SU-DHL-6 (cell line): ENCODE measurements around the gene HSPA12A.

Experiments used
- H2AFZ ChIP-seq: fragments of 200-600 bp; sonication (generic); 2 replicates; pipeline ENCODE4 v1.6.1; 2014; ENCODE audit warnings: low read depth, mild to moderate bottlenecking, moderate library complexity, mixed read lengths, antibody characterized with exemption, low read length; ENCODE audit not compliant: severe bottlenecking
- H3F3A ChIP-seq: fragments of 200-600 bp; shearing (Covaris generic); 2 replicates; pipeline ENCODE4 v1.6.0; 2016; ENCODE audit warnings: antibody characterized with exemption, mild to moderate bottlenecking; ENCODE audit not compliant: insufficient read depth
- H3K27ac ChIP-seq: fragments of 200-600 bp; sonication (generic); 2 replicates; pipeline ENCODE4 v1.5.1; 2016; ENCODE audit warnings: low read depth, mild to moderate bottlenecking, low read length, moderate library complexity, mixed read lengths
- H3K27me3 ChIP-seq: fragments of 200-600 bp; sonication (generic), shearing (Covaris generic); 2 replicates; pipeline ENCODE4 v1.6.0; 2014; ENCODE audit warnings: mild to moderate bottlenecking, low read length
- H3K36me3 ChIP-seq: fragments of 200-600 bp; sonication (generic); 2 replicates; pipeline ENCODE4 v1.6.1; 2014; ENCODE audit warnings: mild to moderate bottlenecking, low read length, mixed read lengths
- H3K4me2 ChIP-seq: fragments of 300-600, 200-600 bp; shearing (Covaris generic), sonication (generic); 2 replicates; pipeline ENCODE4 v1.6.0; 2014; ENCODE audit warnings: low read length, low read depth, mild to moderate bottlenecking; ENCODE audit not compliant: poor library complexity, severe bottlenecking
- H3K4me3 ChIP-seq: fragments of 200-600 bp; sonication (generic); 2 replicates; pipeline ENCODE4 v1.5.1; 2014; ENCODE audit warnings: antibody characterized with exemption, low read length, mild to moderate bottlenecking, mixed read lengths; ENCODE audit not compliant: insufficient read depth, poor library complexity, severe bottlenecking
- H3K79me2 ChIP-seq: fragments of 200-600 bp; sonication (generic); 2 replicates; pipeline ENCODE4 v1.6.1; 2014; ENCODE audit warnings: mild to moderate bottlenecking, low read length, moderate library complexity; ENCODE audit not compliant: insufficient read depth
- H3K9ac ChIP-seq: fragments of 200-600 bp; sonication (generic); 2 replicates; pipeline ENCODE4 v1.7.0; 2014; ENCODE audit warnings: mild to moderate bottlenecking, low read length
- H3K9me2 ChIP-seq: fragments of 200-600 bp; sonication (generic); replicated peaks from 2 replicates; pipeline ENCODE4 v1.6.1; 2014; ENCODE audit warnings: low read length; ENCODE audit not compliant: insufficient read depth
- H3K9me3 ChIP-seq: fragments of 200-600 bp; sonication (generic); 2 replicates; pipeline ENCODE4 v1.6.1; 2014; ENCODE audit warnings: low read length, mixed read lengths; ENCODE audit not compliant: insufficient read depth
- H4K20me1 ChIP-seq: fragments of 200-600 bp; sonication (generic); 2 replicates; pipeline ENCODE4 v1.6.1; 2014; ENCODE audit warnings: low read depth, mild to moderate bottlenecking, antibody characterized with exemption, low read length, moderate library complexity, mixed read lengths
- EZH2phosphoT487 ChIP-seq: fragments of 200-600 bp; sonication (generic), shearing (Covaris generic); conservative IDR thresholded peaks from 2 replicates; pipeline ENCODE4 v1.6.1; 2018; ENCODE audit warnings: mild to moderate bottlenecking, antibody characterized with exemption, low read length, moderate library complexity, mixed read lengths
- TF ChIP-seq, protein P1 (sequence below): fragments of 200-600 bp; sonication (generic); IDR thresholded peaks from one replicate; pipeline ENCODE4 v1.5.1; 2017; ENCODE audit warnings: antibody characterized with exemption, mild to moderate bottlenecking, low read length, moderate library complexity; ENCODE audit not compliant: insufficient read depth, poor library complexity, severe bottlenecking

Gene HSPA12A

DNA sequence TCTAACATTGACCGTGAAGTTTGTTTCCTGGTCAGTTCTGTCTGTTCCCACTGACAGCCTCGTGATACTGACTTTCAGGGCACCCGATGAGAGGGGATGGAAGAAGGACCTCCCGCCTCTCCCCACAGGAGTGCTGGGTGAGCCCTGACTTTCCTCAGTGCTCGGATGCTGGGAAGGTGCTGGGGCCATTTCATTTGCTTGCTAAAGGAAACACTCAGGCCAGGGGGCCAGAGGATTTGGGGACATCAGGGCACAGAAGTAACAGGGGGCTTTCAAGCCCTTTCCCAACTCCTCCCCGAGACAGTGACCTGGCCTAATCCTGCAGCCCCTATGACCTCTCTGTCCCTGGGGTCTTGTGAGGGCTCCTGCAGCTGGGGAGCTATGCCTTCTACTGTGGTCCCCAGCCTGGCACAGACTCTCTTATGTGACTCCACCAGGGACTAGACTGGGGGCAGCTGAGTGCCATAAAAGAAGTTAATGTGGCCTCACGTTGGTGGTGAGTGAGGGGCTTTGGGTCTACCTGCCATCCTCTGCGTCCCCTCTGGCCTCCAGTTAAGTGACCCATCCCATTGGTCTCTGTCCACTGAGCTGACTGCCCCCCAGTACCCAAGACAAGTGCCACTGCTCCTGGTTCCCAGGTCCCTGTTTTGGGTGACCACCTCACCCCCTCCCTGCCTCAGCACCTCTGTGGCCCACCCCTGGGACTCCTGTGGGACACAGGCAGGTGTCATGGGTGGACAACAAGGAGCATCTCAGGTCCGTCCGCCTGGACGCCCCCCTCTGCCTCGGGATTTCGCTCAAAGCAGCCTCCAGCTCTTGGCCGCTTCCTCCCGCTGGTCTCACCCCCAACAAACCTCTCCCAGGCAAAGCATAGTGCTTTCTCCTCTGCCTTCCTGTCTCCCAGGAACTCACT is 33.4 kb upstream of the HSPA12A start:
- Histone ChIP-seq H3K79me2 (no peaks in the 10 kb centered on the region), H3K9me2 (no peaks in the 10 kb centered on the region), H2AFZ (no peak overlapping the region), H3K4me3 (no peak overlapping the region), H3K36me3 (no peaks in the 10 kb centered on the region), H3K9me3 (no peaks in the 10 kb centered on the region), H3F3A (no peaks in the 10 kb centered on the region), H3K27me3 (no peaks in the 10 kb centered on the region), H3K4me2 (no peak overlapping the region), H4K20me1 (no peaks in the 10 kb centered on the region), H3K9ac (no peak overlapping the region), H3K27ac (no peak overlapping the region)
- no peak for TF ChIP-seq EZH2phosphoT487
- TF ChIP-seq, protein P1, sequence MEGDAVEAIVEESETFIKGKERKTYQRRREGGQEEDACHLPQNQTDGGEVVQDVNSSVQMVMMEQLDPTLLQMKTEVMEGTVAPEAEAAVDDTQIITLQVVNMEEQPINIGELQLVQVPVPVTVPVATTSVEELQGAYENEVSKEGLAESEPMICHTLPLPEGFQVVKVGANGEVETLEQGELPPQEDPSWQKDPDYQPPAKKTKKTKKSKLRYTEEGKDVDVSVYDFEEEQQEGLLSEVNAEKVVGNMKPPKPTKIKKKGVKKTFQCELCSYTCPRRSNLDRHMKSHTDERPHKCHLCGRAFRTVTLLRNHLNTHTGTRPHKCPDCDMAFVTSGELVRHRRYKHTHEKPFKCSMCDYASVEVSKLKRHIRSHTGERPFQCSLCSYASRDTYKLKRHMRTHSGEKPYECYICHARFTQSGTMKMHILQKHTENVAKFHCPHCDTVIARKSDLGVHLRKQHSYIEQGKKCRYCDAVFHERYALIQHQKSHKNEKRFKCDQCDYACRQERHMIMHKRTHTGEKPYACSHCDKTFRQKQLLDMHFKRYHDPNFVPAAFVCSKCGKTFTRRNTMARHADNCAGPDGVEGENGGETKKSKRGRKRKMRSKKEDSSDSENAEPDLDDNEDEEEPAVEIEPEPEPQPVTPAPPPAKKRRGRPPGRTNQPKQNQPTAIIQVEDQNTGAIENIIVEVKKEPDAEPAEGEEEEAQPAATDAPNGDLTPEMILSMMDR, result no peak

DNA sequence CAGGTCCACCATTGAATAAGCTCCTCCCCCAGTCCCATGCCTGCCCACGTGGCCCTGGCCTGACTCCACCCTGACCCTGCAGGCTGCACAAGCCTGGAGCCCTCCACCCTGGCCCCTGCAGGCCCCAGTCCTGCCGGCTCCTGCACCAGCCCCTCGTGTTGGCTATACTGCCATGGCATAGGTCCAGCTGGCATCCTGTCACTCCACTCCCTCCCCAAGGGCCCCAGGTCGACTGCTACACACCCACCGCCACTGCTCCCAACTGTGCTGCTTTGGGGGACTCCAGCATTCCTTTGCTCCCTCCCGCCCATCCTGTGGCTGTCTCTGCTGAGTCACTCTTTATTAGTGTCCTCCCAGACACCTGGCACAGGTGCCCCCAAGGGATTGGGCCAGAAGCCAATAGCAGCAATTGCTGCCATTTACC is 32.4 kb upstream of the HSPA12A start:
- H3K79me2 ChIP-seq, result no peaks in the 10 kb centered on the region
- H3K4me2 ChIP-seq, result no peak overlapping the region
- no peaks in the 10 kb centered on the region for H3F3A ChIP-seq
- H3K9me2 ChIP-seq, result no peaks in the 10 kb centered on the region
- H2AFZ ChIP-seq, result no peak overlapping the region
- H3K36me3 ChIP-seq, result no peaks in the 10 kb centered on the region
- TF ChIP-seq EZH2phosphoT487, result no peak
- TF ChIP-seq, protein P1, result no peak
- no peak overlapping the region for H3K9ac ChIP-seq
- H3K27ac ChIP-seq, result no peak overlapping the region
- no peak overlapping the region for H3K4me3 ChIP-seq
- H3K9me3 ChIP-seq, result no peaks in the 10 kb centered on the region
- H4K20me1 ChIP-seq, result no peaks in the 10 kb centered on the region
- no peaks in the 10 kb centered on the region for H3K27me3 ChIP-seq

DNA sequence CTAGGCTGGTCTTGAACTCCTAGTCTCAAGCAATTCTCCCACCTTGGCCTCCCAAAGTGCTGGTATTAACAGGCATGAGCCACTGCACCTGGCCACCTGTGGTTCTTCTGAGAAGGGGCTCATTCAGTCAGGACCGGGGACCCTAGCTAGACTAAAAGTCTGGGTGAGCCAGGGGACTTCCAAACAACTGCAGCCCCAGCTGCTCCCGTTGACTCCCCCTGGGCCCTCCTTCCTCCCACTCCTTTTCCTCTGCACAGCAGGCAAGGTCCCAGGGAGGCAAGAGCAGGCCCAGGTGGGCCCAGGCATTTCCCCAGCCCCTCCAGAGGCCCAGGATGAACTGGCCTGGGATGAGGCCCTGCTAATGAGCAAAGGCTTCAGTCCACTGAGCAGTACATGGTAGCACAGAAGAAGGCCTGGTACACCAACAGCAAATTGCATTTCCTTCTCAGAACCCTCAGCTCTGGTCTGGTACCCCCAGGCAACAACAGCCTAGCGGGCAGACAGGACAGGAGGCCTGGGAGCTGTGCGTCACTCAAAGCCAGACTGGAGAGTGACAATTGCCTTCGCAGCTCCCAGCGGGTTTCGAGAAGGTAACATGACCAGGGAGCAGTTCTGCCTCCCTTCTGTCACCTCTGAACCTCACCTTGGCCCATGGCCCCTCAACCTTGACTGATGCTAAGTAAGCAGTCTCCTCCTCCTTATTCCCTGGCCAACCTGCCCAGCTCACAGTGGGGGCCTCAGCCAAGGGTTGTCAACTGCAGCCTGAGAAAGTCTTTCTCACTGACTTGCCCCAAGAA is 30.7 kb upstream of the HSPA12A start:
- H3K27me3 ChIP-seq, result no peaks in the 10 kb centered on the region
- no peaks in the 10 kb centered on the region for H4K20me1 ChIP-seq
- no peak overlapping the region for H3K4me2 ChIP-seq
- H3K36me3 ChIP-seq, result no peaks in the 10 kb centered on the region
- H3K79me2 ChIP-seq, result no peaks in the 10 kb centered on the region
- no peak overlapping the region for H2AFZ ChIP-seq
- H3K9me2 ChIP-seq, result no peaks in the 10 kb centered on the region
- no peak for TF ChIP-seq EZH2phosphoT487
- TF ChIP-seq, protein P1, result no peak
- no peaks in the 10 kb centered on the region for H3F3A ChIP-seq
- H3K9me3 ChIP-seq, result no peaks in the 10 kb centered on the region
- H3K9ac ChIP-seq, result no peak overlapping the region
- H3K4me3 ChIP-seq, result no peak overlapping the region
- no peak overlapping the region for H3K27ac ChIP-seq
